ENCODE results near the gene PKP2. TPM values are rescaled to one million over a fixed set of nuclear protein-coding genes. Genes with fewer than 3 reads are reported as not detected.
"Not testable (repeated sequence)": the region's sequence is repeated elsewhere in the genome, so short reads cannot be mapped to it uniquely, and the experiment has no call there.

PKP2 gene
- total RNA-seq, 2 donors from 2014 or later, result 0.07 to 0.25 TPM

DNA sequence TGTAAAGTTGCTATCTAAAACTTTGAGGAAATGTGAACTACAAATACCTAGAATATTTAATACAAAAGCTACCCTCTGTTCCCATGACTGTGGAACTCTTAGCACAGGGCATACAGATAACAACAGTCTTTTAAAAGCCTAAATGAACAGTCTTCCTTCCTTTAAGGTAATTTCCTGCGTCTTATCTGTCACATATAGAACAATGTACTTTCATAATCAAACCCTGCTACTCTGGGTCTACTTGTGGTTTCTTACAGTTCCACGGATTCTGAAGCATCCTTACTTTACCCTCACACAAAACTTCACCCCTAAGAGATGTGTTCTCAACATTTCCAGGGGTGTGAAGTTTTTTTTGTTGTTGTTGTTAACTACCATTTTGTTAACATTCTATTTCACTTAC lies 5.1 kb downstream of the PKP2 start:
- no peak for DNase-seq (ENCODE audit: low spot score)
- H3K4me3 Mint-ChIP-seq, result no peak overlapping the region
- peaks cover 32 to 45% of the 10 kb centered on the region in 2 donors for H3K27me3 Mint-ChIP-seq
- peaks cover 5% of the 10 kb centered on the region for H3K36me3 Mint-ChIP-seq
- no peak overlapping the region for H3K27ac Mint-ChIP-seq
- H3K9me3 Mint-ChIP-seq, result no peaks in the 10 kb centered on the region
- no peak for ATAC-seq
- peaks cover 10% of the 10 kb centered on the region in 2 donors for H3K4me1 Mint-ChIP-seq (ENCODE audit: low read depth in 2 of 2)

DNA sequence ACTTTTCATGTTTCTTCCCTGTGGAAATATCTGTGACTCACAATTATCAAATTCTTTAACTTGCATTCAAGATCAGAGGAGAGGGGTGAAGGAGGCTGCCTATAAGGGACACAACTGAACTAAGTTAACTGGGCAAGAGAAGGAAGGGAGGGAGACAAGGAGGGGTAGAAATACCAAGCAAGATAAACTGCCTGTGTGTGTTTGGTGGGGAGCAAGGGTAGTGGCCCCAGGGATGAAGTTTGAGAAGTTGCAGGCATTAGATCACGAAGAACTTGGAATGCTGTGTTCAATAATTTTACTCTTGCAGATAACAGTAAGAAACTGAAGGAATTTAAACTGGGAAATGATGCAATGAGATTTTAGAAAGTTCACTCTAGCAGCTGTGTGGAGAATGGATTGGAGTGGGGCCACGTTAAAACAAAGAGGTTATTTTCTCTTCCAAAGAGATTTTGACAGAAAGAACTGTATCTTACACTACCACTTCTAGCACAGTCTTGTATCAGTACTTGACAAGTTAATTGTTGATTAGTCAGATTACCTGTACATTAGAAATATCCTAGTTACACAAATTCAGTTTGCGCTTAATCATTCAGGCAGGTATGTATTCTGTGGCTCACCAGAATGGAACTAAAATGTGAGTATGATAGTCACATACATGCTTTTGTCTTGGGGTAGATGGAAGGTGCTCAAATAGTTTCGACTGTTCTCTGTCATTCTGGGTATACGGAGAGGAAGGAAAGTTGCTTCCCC lies 7.4 kb downstream of the PKP2 start:
- ATAC-seq, result no peak
- H3K36me3 Mint-ChIP-seq, result no peaks in the 10 kb centered on the region

DNA sequence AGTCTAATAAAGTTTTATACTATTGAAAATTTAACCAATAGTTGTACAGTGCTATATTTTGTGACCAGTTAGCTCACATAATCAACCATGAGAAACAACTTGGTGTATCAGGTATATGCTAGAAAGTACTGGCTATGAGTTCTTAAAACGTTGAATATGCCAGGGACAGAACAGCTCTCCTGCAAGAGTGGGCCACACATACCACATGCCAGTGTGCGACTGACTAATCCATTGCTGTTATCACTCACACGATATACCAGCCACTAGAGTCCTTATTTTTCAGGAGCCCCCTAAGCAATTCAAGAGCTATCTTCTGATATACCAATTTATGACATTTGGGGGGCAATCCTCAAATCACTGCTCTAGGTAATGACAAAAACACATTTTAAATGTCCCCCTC lies 9.5 kb downstream of the PKP2 start:
- Mint-ChIP-seq H3K36me3 (no peaks in the 10 kb centered on the region), H3K4me3 (no peak overlapping the region), H3K4me1 (ENCODE audit: low read depth in 2 of 2) (no peaks in the 10 kb centered on the region), H3K9me3 (no peaks in the 10 kb centered on the region), H3K27me3 (peaks cover 10 to 14% of the 10 kb centered on the region in 2 donors), H3K27ac (no peak overlapping the region)
- no peak for DNase-seq (ENCODE audit: low spot score)
- no peak for ATAC-seq

More for the DNA sequence above, 7.4 kb downstream of the PKP2 start:
- DNase-seq (ENCODE audit: low spot score), result no peak
- Mint-ChIP-seq H3K4me3 (no peak overlapping the region), H3K27me3 (peaks cover 16 to 26% of the 10 kb centered on the region in 2 donors), H3K4me1 (ENCODE audit: low read depth in 2 of 2) (no peaks in the 10 kb centered on the region), H3K27ac (no peak overlapping the region), H3K9me3 (no peaks in the 10 kb centered on the region)

DNA sequence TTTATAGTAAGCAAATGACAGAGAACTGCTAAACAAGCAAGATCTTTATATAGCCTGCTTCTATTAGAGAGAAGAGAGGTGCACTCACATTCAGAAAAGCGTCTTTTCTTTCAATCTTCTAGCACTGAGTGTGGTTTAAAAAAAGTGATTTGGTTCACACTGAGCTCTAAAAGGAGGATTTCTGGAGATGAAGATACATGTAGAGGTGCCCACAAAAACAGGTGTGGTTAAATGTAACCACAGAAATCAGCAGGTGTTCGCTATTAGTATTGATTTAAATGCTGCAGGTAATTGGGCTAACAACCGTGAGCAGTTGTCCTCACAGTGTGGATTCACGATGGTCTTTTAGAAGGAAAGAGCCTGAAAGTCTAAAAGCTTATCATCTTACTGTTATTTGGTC lies 10.7 kb downstream of the PKP2 start:
- H3K4me3 Mint-ChIP-seq, result no peak overlapping the region
- H3K9me3 Mint-ChIP-seq, result no peaks in the 10 kb centered on the region
- ATAC-seq (no peak), DNase-seq (ENCODE audit: low spot score) (no peak)
- H3K27ac Mint-ChIP-seq, result no peak overlapping the region
- H3K36me3 Mint-ChIP-seq, result no peaks in the 10 kb centered on the region
- H3K4me1 Mint-ChIP-seq (ENCODE audit: low read depth in 2 of 2), result no peaks in the 10 kb centered on the region
- peaks cover 8 to 11% of the 10 kb centered on the region in 2 donors for H3K27me3 Mint-ChIP-seq

- ATAC-seq (no peak), DNase-seq (ENCODE audit: low spot score) (no peak)
- H3K36me3 Mint-ChIP-seq, result no peaks in the 10 kb centered on the region
- H3K9me3 Mint-ChIP-seq, result no peaks in the 10 kb centered on the region
- H3K27me3 Mint-ChIP-seq, result peaks cover 8 to 11% of the 10 kb centered on the region in 2 donors
- H3K4me3 Mint-ChIP-seq, result no peak overlapping the region
- H3K4me1 Mint-ChIP-seq (ENCODE audit: low read depth in 2 of 2), result no peaks in the 10 kb centered on the region
- no peak overlapping the region for H3K27ac Mint-ChIP-seq
These were observed 11.6 kb downstream of the PKP2 start for GRCh38 chr12:32884962-32885361.

DNA sequence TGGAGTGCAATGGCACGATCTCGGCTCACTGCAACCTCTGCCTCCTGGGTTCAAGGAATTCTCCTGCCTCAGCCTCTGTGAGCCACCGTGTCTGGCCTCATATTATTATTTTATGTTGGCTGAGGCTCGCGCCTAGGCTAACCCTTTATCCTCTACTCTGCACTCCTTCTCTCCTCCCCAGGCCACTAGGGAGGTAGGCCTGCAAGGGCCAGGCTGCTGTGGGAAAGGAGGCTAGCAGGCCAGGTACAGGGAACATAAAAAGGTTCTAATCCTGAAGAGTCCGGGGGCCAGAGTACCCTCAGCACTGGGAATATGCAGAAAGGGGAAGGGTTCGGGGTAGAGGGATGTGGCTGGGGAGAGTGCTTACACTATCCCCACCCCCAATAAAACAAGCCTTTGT lies 14.9 kb downstream of the PKP2 start:
- no peak overlapping the region for H3K4me3 Mint-ChIP-seq
- no peaks in the 10 kb centered on the region for H3K4me1 Mint-ChIP-seq (ENCODE audit: low read depth in 2 of 2)
- DNase-seq (ENCODE audit: low spot score), result no peak
- H3K36me3 Mint-ChIP-seq, result no peaks in the 10 kb centered on the region
- H3K27me3 Mint-ChIP-seq, result no peaks in the 10 kb centered on the region
- ATAC-seq, result peak in 1 of 2 donors; percentile 57
- no peaks in the 10 kb centered on the region for H3K9me3 Mint-ChIP-seq
- no peak overlapping the region for H3K27ac Mint-ChIP-seq

DNA sequence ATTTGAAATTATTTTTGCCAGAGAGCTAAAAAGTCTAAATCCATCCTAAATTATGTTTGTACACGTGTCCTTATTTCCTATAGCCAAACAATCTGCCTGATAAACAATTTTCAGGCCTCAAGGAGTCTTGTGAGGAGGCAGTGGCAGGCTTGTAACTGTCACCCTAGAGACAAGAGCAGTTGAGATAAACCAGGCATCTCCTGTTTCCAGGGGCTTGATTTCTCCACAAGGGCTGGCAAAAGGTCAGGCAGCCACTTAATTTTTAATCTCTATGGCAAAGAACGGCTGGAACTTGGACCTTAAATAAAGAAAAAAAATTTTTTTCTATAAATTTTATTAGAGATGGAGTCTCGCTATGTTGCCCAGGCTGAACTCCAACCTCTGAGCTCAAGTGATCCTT lies 15.5 kb downstream of the PKP2 start:
- no peaks in the 10 kb centered on the region for H3K9me3 Mint-ChIP-seq
- no peak overlapping the region for H3K27ac Mint-ChIP-seq
- no peaks in the 10 kb centered on the region for H3K4me1 Mint-ChIP-seq (ENCODE audit: low read depth in 2 of 2)
- no peaks in the 10 kb centered on the region for H3K27me3 Mint-ChIP-seq
- DNase-seq (ENCODE audit: low spot score), result no peak
- no peak for ATAC-seq
- no peaks in the 10 kb centered on the region for H3K36me3 Mint-ChIP-seq
- no peak overlapping the region for H3K4me3 Mint-ChIP-seq

DNA sequence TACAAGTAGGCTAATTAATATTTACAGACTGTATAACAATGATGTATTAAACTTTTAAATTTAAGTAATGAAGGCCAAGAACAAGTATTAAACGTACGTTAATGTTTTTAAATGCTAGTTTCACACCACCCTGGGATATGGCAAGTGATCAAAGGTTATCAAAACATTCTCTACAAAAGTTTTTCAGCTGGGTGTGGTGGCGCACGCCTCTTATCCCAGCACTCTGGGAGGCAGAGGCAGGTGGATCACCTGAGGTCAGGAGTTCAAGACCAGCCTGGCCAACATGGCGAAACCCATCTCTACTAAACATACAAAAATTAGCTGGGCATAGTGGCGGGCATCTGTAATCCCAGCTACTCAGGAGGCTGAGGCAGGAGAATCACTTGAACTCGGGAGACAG lies 17.5 kb downstream of the PKP2 start:
- H3K27ac Mint-ChIP-seq; H3K4me3 Mint-ChIP-seq; DNase-seq (ENCODE audit: low spot score); H3K36me3 Mint-ChIP-seq; H3K9me3 Mint-ChIP-seq; ATAC-seq; H3K4me1 Mint-ChIP-seq (ENCODE audit: low read depth in 2 of 2): not testable (repeated sequence)
- peaks cover 4 to 10% of the 10 kb centered on the region in 2 donors for H3K27me3 Mint-ChIP-seq

GRCh38 chr12:32877601-32878459 lies 18.7 kb downstream of the PKP2 start:
- Mint-ChIP-seq H3K9me3 (no peaks in the 10 kb centered on the region), H3K27me3 (peaks cover 4 to 10% of the 10 kb centered on the region in 2 donors), H3K4me1 (ENCODE audit: low read depth in 2 of 2) (no peaks in the 10 kb centered on the region), H3K36me3 (no peaks in the 10 kb centered on the region), H3K27ac (no peak overlapping the region), H3K4me3 (no peak overlapping the region)
- peak; percentile 34 to 43 for ATAC-seq
- no peak for DNase-seq (ENCODE audit: low spot score)

DNA sequence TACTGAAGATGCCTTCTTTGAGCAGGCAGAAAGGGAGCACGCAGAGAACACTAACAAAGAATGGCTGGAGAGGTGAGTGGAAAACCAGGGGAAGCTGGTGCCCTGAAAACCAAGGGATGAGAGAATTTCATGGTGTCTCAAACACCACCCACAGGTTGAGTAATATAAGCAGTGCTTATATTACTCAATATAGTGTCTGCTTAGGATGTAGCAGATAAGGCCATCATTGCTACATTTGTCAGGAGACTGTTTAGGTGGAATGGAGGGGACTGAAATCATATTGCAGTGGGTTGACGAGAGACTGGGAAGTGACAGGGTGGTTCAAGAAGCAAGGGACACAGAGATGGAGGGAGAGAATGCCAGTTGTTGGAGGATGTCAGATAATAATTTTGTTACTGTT lies 20.6 kb downstream of the PKP2 start:
- DNase-seq (ENCODE audit: low spot score) (no peak), ATAC-seq (peak in 1 of 2 donors; percentile 12)
- H3K27me3 Mint-ChIP-seq, result peaks cover 4 to 10% of the 10 kb centered on the region in 2 donors
- H3K4me3 Mint-ChIP-seq, result no peak overlapping the region
- H3K9me3 Mint-ChIP-seq, result no peaks in the 10 kb centered on the region
- H3K27ac Mint-ChIP-seq, result no peak overlapping the region
- H3K4me1 Mint-ChIP-seq (ENCODE audit: low read depth in 2 of 2), result no peaks in the 10 kb centered on the region
- H3K36me3 Mint-ChIP-seq, result no peaks in the 10 kb centered on the region

DNA sequence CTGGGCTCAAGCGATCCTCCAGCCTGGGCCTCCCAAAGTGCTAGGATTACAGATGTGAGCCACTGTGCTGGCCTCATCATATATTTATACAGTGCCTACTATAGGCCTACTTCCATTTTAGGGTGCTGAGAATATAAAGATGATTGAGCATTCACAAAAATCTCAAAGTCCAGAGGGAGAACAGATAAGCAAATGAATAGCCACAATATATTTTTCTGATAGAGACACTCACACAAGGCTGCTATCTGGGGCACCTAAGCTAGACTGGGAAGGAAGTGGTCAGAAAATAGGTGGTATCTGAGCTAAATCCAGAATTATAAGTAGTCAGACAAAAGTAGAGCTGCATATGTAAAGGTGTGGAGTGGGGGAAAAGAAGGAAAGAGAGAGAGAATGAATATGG lies 21.6 kb downstream of the PKP2 start:
- ATAC-seq, result no peak
- H3K36me3 Mint-ChIP-seq, result no peaks in the 10 kb centered on the region
- no peaks in the 10 kb centered on the region for H3K4me1 Mint-ChIP-seq (ENCODE audit: low read depth in 2 of 2)
- no peaks in the 10 kb centered on the region for H3K9me3 Mint-ChIP-seq
- no peak for DNase-seq (ENCODE audit: low spot score)
- no peak overlapping the region for H3K27ac Mint-ChIP-seq
- H3K4me3 Mint-ChIP-seq, result no peak overlapping the region
- peaks cover 4 to 10% of the 10 kb centered on the region in 2 donors for H3K27me3 Mint-ChIP-seq

DNA sequence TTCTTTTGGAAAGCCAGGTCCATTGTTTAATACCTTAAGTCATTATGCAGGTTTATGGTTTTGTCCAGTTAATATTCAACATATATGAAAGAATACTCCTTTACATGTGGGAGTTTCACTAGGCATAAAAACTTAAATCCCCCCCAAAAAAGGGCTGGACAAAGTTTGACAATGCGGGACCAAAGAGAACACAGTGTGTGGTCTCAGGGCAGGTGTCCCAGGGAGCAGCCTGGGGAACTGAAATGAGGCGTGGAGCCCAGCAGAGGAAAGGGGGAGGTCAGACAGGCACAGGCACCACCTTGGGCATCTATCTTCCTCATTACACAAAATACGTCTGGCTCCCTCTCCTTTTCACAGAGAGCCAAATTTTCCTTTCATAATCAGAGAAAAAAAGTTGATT lies 22.5 kb downstream of the PKP2 start:
- Mint-ChIP-seq H3K9me3 (no peaks in the 10 kb centered on the region), H3K36me3 (no peaks in the 10 kb centered on the region), H3K4me3 (no peak overlapping the region), H3K27ac (no peak overlapping the region), H3K4me1 (ENCODE audit: low read depth in 2 of 2) (no peaks in the 10 kb centered on the region), H3K27me3 (peaks cover 4 to 10% of the 10 kb centered on the region in 2 donors)
- DNase-seq (ENCODE audit: low spot score) (no peak), ATAC-seq (no peak)

DNA sequence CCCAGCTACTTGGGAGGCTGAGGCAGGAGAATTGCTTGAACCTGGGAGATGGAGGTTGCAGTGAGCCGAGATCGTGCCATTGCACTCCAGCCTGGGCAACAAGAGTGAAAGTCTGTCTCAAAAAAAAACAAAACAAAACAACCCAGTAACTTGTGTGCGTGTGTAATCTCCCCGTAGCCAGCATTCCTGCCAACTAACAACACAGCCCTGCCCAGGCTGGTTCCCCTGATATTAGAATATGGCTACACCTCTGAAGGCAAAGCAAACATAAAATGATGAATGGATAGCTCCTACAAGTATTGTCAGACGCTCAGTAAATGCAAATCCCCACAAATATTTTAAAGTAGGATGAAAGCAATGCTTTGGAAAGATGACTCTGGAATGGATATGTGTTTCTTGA lies 24.2 kb downstream of the PKP2 start:
- H3K27me3 Mint-ChIP-seq, result peaks cover 4 to 10% of the 10 kb centered on the region in 2 donors
- H3K4me1 Mint-ChIP-seq (ENCODE audit: low read depth in 2 of 2); H3K4me3 Mint-ChIP-seq; H3K9me3 Mint-ChIP-seq; DNase-seq (ENCODE audit: low spot score); H3K36me3 Mint-ChIP-seq; H3K27ac Mint-ChIP-seq; ATAC-seq: not testable (repeated sequence)

- H3K9me3 Mint-ChIP-seq, result no peaks in the 10 kb centered on the region
- no peak for ATAC-seq
- no peaks in the 10 kb centered on the region for H3K4me1 Mint-ChIP-seq (ENCODE audit: low read depth in 2 of 2)
- no peak overlapping the region for H3K27ac Mint-ChIP-seq
- no peak for DNase-seq (ENCODE audit: low spot score)
- no peaks in the 10 kb centered on the region for H3K36me3 Mint-ChIP-seq
- H3K27me3 Mint-ChIP-seq, result peaks cover 4 to 9% of the 10 kb centered on the region in 2 donors
- no peak overlapping the region for H3K4me3 Mint-ChIP-seq
These were observed 25.9 kb downstream of the PKP2 start for GRCh38 chr12:32870716-32871115.
